NCI-H526 treated with DMSO at 0.1 percent for 48 hours (cell line): Measurements from ENCODE around the gene CLEC3B.
"Not testable (repeated sequence)": the region's sequence is repeated elsewhere in the genome, so short reads cannot be mapped to it uniquely, and the experiment has no call there.

Source experiments
- DNase-seq: peaks from one replicate; lab custom pipeline; 2025; lab: John Stamatoyannopoulos, UW

Gene CLEC3B

DNA sequence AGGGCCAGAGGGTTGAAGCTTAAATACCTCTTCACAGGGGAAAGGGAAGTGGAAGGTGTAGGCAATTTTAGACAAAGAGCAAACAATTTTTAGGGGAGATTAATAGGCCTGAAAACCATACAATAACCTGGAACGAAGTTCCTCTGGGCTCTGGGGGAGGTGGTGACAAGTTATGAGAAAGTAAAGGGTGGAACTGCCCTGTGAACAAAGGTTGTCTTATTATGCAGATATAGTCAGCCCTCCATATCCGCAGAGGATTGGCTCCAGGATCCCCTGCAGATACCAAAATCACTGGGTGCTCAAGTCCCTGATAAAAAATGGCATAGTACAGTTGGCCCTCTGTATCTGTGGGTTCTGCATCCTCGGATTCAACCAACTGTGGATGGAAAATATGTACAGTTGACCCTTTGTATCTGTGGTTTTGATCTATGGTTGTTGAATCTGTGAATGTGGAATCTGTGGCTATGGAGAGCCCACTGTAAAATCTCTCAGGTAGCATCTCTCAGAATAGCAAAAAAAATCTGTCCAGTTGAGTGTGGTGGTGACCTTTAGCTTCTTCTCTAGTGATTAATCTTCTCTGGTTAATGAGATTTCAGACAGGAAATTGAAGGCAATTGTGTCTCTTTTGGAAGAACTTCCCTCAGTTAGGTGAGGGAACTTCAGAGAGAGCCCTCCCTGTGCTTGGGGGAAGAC, 40.2 kb downstream of the CLEC3B start:
- no peak for DNase-seq

DNA sequence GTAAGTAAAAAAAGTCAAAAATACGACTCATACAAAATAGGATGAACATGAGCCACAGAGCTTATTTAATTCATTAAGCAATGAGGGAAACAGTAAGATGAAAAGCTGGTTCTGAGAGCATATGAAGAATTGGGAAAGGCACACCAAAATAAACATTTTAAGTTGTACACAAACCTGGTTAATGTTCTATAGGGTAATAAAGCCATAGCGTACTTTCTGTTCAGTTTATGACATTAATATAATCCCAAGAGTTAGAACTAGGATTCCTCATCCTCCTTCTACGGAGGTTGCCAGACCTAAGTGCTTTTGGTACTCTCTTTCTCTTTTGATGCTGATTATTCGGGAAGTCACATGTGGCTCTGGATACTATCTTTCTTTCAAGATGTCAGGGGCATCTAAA, 41.4 kb downstream of the CLEC3B start:
- no peak for DNase-seq

DNA sequence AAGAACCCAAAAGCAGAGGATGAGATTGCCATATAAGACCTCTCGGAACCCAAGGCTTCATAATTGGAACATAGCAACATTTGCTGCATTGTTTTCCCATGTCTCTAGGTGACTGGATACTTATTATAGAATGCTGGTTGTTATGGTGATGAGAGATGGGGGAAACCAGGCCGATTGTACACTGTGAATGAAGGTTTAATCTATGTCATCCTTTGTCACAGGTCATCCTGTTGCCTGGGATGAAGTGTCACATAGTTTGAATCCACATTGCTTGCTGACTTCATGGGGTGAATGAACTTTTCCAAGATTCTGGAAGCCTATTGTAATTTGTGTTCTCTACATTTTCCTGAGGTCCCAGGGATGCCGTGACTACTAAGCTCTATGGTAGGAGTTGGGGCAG, 41.8 kb downstream of the CLEC3B start:
- DNase-seq = no peak

DNA sequence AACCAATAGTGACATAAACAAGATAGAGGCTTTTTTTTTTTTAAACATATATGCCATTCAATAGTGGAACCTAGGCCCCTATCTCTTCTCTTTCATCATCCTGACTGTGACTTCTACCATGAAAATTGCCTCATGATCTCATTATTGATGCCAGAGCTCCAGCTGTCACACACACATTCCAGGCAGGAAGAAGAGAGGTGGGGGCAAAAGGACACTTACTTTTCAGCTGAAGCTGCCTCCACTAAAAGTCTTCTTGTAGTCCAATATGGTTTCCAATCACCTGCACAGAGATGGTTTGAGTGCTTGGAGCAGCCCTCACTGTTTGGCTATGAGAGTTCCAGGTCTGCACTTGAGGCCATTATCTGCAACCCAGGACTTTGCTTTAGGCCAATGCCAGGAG, 45.0 kb downstream of the CLEC3B start:
- DNase-seq = no peak

DNA sequence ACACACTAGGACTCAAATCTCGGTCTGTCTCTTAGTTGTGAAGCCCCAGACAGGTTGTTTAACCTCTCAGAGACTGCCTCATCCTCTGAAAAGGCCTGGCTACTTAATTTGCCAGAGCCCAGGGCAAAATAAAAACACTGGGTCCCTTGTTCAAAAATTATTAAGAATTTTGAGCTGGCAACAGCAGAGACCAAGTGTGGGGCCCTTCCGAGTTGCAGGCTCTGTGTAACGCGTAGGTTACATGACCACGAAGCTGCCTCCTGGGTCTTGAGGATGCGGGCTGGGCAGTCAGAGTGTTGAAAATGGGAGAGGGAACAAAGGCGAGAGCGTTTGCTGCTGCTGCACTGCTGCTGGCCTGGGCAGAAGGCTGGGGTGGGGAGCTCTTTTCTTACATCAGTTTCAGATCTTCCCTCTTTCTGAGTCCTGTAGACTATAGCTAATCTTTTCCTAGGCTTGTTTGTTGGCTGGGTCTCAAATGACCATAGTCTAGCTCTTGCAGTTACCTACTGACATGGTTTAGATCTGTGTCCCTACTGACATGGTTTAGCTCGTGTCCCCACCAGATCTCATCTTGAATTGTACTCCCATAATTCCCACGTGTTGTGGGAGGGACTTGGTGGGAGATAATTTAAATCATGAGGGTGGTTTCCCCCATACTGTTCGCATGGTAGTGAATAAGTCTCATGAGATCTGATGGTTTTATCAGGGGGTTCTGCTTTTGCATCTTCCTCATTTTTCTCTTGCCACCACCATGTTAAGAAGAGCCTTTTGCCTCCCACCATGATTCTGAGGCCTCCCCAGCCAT, 49.9 kb downstream of the CLEC3B start:
- DNase-seq = no peak

DNA sequence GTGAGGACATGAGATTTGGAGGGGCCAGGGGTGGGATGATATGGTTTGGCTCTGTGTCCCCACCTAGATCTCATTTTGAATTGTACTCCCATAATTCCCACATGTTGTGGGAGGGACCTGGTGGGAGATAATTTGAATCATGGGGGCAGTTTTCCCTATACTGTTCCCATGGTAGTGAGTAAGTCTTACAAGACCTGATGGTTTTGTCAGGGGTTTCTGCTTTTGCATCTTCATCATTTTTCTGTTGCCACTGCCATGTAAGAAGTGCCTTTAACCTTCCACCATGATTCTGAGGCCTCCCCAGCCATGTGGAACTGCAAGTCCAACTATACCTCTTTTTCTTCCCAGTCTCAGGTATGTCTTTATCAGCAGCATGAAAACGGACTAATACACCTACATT, 52.2 kb downstream of the CLEC3B start:
- DNase-seq = not testable (repeated sequence)

DNA sequence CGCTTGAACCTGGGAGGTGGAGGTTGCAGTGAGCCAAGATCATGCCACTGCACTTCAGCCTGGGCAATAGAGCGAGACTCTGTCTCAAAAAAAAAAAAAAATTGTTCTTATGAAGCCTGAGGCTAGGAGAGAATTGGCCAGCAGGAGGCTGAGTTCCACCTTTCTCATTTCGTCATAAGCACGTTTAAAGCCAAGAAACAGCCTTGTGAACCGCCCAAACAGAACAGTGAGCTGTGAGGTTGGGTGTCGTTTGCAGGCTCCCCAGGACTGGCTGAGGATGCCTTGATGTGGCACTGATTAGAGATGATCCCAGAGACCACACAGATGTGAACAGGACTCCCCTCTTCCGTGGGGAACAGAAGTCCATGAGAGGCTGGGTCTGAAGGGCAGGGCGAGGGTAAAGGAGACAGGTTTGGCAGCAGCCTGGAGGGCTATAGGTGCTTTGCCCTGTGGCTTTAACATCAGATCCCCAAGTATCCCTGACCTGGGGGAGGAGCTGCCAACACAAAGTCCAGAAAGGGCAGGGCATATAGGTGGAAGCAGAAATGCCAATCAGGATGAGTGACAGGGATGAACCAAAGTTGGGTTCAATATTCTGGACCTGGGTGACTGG, 52.9 kb downstream of the CLEC3B start:
- DNase-seq = no peak

DNA sequence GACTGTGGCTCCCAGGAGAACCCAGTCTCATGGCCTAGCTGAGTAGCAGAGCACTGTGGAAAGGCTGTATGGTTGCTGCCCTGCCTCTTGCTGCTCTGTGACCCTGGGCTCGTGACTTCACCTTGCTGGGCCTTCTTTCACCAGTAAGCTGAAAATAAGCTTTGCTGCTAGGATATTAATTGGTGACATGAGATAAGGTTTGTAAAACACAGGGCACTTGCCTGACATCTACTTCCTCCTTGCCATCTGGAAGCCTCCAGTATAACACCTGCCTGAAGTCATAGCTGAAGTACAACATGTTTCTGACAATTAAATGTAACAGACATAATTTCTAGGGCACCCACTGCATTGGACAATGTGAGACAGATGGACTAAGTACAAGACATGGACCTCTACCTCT, 53.6 kb downstream of the CLEC3B start:
- no peak for DNase-seq

DNA sequence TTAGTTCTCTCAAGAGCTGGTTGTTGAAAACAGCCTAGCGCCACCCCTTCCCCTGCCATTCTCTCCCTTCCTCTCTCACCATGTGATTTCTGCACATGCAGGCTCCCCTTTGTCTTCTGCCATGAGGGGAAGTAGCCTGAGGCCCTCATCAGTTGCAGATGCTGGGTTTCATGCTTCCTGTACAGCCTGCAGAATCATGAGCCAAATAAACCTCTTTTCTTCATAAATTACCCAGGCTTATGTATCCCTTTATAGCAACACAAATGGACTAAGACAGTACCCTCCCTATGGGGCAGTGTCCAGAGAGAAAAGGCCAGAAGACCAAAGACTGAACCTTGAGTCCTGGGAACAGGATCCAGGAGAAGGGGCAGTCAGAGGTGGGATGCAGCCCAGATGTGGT, 54.7 kb downstream of the CLEC3B start:
- DNase-seq = no peak

DNA sequence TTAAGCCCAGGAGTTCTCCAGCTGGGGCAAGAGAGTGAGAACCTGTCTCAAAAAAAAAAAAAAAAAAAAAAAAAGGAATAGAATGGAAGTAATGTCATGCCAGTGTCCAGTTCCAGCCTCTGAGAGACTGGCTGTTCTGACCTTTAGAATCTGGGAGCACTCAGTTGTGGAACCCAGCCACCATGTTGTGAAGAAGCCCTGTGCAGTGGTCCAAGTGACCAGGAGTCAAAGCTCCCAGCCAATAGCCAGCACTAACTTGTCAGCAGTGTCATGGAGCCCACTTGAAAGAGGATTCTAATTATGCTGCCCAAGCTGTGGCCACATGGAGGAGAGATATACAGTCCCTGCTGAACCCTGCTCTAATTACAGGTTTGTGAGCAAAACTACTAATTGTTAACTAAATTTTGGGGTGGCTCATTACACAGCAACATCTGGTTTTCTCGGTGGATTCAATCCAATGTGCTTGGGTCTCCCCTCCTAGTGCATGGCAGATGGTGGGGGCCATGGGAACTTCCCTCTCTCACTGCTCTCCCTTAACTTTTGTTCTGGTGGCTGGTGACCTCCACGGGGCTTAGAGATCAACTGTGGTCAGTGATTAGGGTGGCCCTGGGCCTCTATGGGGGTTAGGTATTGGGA, 55.5 kb downstream of the CLEC3B start:
- no peak for DNase-seq

DNA sequence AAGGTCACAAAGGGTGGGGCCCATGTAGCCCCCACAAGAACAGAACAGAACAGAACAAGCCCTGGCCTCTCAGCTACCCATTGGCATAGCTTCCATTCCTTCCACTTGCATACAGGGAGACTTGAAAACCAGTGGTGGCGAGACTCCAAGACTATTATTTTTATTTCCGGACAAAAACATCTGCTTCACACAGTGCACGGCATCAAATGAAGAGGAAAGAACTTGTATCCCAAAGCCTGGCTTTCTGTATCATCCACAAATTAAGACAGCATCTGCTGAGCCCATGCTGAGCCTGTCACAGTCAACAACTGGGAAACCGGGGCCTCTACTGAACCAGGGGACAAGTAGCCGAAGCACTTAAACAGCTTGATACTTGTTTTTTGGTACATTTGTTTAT, 56.0 kb downstream of the CLEC3B start:
- DNase-seq = no peak

DNA sequence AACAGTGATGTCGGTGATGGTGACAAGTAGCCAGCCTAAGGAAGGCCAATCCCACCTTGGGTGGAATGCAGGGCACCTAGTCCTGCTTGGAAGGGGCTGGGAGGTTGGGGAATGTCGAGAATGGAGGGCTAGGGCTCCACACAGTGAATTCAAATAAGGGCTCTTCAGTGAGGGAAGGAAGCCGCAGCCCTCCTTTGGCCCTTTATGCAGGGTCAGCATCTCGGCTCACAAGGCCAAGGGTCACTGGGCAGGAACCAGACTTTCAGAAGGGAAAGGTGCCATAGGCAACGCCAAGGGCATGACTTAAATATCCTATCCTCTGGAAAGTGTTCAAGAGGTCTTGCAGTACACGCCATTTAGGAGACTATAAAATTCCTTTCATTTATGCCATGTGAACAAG, 56.9 kb downstream of the CLEC3B start:
- no peak for DNase-seq

DNA sequence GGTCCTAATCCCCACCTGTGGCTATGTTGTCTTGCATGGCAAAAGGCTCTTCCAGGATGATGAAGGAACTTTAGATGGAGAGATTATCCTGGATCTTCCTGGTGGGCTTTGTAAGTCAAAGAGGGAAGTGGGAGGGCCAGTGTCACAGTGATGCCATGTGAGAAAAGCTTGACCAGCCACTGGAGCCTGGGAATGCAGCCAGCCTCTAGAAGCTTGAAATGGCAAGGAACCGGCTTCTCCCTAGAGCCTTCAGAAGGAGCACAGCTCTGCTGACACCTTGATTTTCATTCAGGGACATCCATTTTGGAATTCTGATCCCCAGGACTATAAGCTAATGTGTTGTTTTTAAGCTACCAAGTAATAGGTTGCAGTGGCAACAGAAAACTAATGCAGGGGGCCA, 58.3 kb downstream of the CLEC3B start:
- no peak for DNase-seq

DNA sequence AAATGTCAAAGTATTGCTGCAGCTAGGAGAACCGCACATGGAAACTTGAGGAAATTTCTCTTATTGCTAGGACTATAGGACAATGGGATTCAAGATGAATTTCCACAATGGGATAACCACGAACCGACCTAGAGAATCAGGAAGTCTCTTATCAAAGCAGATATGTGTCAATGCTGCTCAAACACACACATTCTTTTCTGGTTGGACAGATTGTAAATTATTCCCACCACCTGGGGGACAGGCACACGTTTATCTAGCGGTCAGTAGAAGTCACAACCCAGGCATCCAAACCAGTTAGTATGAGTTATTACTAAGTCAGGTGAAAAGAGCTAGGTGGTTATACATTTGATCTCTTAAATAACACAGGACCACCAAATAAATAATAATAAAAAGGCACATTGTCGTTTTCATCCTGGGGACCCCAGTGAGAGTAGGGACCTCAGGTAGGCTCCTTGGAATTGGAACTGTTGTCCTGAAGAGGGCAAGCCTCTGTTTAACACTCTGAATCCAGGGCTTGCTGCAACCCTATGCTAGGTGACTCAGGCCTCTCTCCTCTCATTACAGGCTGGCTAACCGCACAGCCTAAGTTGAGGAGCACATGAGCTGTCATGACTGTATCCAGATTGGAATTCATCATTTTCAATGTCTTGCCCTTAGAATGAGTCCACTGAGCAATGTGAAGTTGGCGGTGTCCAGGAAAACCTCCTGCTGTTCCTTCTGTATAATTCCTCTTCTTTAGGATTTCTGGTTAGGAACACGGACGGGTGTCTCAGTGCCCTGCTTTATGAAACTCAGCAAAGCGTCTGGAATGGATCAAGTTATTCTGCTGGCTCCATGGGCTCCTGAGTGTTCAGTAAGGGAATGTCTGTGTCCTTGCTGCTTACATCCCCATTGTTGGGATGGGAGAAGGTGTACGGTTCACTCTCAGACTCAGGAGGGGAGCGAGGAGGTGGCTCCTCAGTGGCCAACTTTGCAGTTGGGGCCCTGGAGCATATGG, 59.0 kb downstream of the CLEC3B start:
- no peak for DNase-seq
